GM18858 (cell line): ENCODE results near the gene PDLIM5.

Experiments
- ATAC-seq: cut with Tn5 transposase; IDR thresholded peaks from one replicate; pipeline ENCODE4 v1.9.1; 2021; ENCODE audit not compliant: unreplicated experiment

PDLIM5 gene

DNA sequence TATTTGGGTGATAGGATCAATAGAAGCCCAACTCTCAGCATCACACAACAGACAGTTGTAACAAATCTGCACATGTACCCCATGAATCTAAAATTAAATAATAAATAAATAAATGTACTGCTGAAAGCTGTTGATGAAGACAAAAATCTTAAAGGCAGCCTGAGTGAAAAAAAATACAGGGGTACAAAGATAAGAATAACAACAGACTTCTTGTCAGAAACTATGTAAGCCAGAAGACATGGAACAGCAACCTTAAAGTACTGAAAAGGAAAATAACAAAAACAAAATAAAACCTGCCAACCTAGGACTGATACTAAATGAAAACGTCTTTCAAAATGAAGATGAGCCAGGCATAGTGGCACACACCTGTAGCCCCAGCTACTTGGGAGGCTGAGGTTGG is 25.0 kb upstream of the PDLIM5 start:
- ATAC-seq = no peak

DNA sequence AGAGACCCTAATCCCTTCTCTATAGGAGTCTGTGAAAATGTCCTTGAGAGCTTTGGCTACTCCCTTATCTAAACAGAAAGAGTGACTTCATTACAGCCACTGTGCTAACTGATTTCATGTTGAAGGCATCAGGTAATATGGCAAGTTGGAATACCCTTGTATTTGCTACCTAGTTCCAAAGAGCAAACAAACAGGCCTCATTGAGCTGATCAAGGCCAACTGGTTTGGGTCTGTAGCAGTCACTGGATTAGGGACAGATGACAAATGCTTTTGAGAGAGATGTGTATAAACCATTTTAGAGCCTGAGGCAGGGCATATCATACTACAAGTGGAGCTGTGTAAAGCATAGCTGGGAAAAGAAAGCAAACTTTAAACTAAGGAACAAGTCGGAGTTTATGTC is 22.9 kb upstream of the PDLIM5 start:
- no peak for ATAC-seq

DNA sequence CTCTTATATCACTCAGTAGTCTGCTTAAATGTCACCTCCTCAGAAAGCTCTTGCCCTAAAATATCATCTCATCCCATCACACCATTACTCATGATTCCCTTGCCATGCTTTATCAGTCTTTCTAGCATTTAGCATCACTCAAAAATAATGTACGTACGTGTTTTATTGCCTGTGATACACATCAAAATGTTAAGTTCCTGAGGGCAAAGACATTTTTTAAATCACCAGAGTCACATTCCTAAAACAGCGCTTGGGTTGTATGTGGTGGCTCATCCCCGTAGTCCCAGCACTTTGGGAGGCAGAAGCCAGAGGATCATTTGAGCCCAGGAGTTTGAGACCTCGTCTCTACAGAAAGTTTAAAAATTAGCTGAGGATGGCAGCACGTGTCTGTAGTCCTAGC is 21.3 kb upstream of the PDLIM5 start:
- ATAC-seq = no peak

DNA sequence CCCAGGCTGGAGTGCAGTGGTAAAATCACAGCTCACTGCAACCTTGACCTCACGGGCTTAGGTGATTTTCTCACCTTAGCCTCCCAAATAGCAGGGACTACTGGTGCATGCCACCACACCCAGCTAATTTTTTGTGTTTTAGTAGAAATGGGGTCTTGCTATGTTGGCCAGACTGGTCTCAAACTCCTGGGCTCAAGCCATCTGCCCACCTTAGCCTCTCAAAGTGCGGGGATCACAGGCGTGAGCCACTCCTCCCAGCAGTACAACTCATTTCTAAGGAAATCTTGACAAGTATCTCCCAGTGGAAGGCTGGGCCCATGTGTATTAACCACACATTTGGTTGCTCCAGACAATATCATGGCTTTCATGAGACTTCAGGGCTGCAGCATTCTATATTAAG is 20.4 kb upstream of the PDLIM5 start:
- ATAC-seq = no peak

DNA sequence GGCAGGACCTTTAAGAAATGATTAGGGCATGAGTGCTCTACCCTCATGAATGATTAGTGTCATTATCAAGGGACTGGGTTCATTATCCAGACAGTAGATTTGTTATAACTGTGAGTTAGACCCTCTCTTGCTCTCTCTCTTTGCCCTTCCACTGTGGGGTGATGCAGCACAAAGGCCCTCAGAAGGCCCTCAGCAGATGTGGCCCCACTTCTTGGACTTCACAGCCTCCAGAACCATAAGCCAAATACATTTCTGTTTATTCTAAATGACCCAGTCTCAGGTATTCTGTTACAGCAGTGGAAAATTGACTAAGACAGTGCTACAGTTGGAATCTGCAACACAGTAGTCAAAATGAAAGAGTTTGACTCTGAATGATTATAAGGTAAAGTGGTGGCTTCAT is 17.2 kb upstream of the PDLIM5 start:
- ATAC-seq = no peak

DNA sequence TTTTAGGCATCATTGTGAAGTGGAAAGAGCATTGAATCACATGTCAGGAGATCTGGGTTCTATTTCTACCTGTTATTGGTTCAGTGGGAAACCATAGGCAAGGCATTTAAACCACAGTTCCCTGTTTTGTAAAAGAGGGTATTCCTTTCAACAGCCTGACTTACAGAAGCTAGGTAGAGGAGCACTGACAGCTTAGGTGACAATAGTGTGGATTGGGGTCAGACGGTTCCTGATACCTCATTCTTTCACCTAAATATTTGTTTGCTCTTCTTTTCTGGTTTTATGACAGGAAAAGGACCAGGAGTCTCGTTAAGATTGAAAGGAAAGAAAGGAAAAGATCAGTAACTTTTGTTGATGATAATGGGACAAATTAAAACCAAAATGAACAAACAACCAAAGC is 15.9 kb upstream of the PDLIM5 start:
- no peak for ATAC-seq

DNA sequence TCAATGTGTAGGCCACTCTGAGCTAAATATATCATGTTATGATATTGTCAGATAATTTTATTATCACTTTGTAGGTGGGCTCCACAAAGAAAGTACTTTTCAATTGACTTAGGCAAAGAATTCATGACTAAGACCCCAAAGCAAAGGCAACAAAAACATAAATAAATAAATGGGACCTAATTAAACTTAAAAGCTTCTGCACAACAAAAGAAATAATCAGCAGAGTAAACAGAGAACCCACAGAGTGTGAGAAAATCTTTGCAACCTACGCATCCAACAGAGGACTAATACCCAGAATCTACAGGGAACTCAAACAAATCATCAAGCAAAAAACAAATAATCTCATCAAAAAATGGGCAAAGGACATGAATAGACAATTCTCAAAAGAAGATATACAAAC is 15.2 kb upstream of the PDLIM5 start:
- ATAC-seq = no peak

DNA sequence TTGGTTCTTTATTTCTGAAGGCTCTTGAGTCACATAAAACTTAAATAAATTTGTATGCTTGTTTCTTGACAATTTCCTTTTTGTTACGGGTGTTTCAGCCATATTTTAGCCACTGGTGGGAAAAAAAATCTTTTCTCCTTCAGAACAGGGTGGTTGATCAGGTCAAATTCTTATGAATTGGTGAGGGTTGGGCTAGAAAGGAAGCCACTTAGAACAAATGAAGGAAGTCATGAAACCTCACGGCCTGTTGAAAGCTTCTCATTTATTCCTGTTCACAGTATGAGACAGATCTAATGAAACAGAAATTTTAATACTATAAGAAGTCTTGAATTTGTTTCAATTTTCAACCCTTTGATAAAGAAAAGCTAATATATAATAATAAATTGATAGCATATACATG is 12.1 kb upstream of the PDLIM5 start:
- ATAC-seq = no peak

DNA sequence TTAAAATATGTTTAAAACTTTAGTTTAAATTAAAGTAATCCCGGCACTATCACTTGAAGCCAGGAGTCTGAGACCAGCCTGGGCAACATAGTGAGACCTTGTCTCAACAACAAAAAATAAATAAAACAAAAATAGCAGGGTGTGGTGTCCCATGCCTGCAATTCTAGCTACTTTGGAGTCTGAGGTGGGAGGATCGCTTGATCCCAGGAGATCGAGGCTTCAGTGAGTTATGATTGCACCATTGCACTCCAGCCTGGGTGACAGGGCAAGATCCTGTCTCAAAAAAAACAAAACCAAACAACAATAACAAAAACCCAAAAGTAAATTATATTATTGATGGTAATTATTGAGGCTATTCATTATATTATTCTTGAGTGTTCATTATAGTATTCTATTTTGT is 9.9 kb upstream of the PDLIM5 start:
- no peak for ATAC-seq

DNA sequence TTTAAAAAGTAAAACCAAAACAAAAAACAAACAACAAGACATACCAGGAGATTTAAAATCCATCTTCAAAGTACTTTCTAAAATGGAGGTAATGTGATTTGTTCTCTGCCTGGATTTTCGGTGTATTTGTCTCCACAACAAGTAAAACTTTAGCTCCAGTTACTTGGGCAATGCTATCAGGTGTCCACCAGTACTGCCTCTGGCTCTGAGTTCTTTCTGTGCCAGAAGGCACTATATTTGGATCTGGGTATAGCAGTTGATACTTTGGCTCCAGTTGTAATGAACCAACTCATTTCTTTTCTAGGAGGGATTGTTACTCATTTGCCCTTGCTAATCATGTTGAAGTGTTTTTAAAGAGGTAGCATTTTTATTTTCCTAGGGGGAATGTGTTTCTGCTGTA is 9.5 kb upstream of the PDLIM5 start:
- no peak for ATAC-seq

DNA sequence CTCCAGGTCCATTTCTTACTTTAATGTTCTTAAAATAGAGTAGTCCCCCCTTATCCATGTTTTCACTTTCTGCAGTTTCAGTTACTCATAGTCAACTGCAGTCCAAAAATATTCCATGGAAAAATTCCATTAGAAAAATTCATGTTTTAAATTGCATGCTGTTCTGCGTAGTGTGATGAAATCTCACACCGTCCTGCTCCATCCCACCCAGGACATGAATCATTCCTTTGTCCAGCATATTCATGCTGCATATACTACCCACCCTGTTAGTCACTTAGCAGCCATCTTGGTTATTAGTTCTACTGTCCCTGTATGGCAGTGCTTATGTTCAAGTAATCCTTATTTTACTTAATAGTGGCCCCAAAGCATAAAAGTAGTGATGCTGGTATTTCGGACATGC is 5.4 kb upstream of the PDLIM5 start:
- ATAC-seq = no peak

DNA sequence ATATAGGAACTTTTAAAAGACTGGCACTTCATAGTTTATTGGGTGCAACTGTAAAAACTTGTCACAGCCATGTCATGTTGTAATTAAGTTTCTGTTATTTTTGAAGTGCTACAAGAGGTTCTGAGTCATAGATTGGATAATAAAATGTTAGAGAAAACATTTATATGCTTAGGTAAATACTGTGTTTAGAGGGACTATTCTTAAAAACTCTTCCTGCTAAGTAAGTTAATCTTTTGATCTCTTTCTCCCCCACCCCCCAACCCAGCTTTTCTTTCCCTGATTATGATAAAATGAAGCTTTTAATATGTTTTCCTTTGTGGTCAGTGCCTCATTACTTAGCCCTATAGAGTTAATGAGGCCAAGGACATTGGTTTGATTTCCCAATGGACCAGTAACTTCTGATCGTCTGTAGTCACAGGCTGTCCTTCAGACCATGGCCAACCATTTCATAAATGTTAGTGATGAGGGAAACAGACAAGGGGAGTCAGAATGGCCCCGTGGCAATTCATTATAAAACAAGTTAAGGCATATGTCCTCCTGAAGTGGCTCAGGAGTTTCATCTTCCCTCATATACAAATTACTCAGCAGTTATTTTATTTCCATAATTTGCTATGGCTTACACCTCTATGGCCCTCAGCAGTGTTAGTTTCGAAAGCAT is 3.9 kb upstream of the PDLIM5 start:
- ATAC-seq = no peak

DNA sequence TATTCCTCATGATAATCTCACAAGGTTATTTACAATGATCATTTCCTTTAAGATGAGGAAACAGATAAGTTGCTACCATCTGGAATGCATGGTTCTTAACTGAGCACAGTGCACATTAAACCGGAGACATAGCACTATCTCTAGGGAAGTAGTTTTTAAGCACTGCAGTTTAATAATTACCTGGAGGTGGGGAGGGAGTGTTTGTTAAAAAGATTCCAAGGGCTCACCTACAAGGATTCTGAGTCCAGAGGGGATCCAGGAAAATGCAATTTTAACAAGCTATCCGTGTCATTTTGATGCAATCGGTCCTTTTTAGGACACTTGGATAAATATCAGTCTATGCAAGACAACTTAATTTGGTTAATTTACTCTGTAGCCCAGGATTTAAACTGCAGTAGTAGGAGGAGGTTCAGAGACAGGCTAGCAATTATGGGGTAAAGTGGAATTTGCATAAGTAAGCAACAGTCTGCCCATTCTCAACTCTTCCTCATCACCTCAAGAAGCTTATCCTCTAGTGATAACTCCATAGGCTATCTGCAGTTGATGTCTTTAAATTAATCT is 2.8 kb upstream of the PDLIM5 start:
- no peak for ATAC-seq

DNA sequence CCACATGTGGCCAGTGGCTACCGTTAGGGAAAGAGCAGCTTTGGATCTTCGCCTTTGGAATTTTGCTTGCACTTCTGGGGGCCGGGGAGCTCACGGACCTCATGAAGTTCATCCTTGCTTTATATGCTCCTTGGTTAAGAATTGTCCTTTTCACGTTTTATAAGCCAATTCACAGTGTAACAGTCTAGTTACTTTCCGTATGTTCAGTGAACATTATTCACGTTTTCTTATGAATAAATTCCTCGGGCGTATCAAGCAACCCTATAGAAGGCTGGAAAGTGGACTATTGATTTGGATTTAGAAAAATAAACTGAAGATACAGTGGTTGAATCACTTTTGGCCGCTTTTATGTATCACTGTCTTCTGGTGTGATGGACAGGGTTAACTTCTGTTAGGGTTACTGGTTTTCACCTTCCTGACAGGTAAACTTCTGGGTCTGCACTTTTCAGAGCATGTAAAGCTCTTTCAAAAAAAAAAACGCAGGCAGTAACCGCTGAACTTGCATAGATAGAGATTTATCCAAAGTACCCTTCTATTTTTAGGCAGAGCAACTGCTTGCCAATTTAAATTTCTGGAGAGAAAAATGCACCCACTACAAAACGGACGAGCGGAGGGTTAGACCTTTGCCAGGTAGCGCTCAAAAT is 569 bp upstream of the PDLIM5 start:
- no peak for ATAC-seq

DNA sequence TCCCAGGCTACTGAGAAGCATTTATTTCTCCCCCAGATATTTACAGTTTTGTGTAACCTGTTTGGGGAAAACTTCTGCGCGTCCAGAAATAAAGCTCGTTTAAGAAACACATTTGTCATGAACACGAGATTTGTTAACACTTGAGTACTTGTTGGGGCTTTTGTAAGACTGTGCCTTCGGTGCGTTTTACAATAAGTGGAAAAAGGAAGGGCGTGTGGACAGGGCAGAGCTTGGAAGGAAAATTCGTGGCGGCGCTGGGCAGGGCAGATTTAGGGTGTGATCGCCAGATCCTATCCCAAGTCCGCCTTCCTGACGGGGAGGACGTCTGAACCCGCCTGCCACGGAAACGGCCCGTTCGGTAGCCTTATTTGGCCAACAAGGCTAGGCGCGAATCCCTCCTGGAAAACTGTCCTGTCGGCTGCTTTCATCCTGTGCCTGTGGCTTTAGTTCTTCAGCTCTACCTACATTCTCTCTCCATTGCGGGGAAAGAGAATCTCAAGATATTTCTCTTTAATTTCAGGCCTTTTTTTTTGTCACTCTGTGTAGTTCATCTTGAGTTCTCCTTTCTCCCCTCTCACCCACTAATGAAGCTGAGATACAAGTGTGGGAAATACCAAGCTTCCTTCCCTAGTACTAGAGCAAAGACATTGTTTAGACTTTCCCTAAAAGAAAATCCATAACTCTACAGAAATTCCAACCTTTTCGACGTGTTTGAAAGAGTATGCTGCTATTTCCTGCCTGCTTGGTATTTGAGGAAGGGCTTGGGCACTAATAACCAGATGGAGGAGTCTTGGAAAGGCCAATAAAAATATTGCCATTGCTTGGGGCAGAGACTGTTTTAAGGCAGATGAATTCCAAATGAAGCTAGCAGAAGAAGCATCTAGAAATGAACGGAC is 982 bp downstream of the PDLIM5 start:
- ATAC-seq = no peak

DNA sequence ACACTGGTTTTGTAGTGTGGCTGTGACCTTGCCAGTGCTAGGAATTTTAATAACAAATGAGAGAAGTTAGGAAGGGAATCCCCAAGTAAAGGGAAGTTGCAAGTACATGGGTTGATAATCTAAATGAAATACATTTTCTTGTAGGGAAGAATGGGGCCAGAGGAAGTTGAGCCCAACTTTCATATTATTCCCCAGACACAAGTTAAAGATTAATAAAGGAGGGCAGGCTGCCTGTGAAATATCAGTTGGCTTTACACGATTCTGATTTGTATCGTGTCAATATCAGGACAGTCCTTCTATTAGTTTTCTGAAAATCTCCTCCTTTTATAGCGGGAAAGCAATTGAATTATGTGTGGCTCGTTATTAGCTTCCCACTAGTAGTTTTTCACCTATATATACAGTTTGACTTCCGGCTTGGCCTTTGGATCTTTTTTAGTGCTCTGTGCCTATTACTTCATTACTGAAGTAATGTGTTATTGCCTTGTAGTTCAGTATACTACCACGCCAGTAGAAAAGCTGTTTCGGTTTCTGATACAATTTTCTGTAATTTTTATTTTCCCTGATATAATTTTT is 1.7 kb downstream of the PDLIM5 start:
- ATAC-seq = no peak

DNA sequence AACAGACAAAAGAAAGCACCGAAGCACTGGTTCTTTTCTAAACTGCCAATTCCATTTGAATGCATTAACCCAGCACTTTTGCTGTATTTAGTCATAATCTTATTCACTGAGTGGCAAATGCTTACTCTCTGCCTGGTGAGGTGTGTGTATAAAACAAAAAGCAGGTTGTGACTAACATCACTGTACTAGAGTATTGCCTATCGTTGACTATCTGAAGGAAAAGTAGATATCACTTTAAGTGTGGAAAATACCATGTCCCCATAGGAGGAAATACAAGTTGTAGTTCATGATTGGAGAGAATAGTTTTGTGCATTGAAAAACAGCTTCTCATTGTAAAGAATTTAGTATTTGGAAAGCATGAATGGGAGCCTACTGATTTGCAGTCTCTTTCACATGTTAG is 2.7 kb downstream of the PDLIM5 start:
- no peak for ATAC-seq

DNA sequence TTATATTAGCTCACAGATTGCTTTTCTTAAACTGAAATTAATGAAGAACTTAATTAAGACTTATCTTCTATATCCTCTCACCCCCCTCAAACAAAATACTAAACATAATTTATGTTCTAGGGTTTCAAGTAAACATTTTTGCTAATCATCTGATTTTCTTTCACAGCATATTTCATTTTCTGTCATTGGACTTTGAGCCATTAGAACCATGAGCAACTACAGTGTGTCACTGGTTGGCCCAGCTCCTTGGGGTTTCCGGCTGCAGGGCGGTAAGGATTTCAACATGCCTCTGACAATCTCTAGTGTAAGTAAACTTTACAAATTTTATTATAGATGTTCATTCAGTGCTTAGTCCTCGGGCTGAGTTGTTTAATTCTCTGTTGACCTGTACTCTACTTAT is 3.3 kb downstream of the PDLIM5 start:
- no peak for ATAC-seq

DNA sequence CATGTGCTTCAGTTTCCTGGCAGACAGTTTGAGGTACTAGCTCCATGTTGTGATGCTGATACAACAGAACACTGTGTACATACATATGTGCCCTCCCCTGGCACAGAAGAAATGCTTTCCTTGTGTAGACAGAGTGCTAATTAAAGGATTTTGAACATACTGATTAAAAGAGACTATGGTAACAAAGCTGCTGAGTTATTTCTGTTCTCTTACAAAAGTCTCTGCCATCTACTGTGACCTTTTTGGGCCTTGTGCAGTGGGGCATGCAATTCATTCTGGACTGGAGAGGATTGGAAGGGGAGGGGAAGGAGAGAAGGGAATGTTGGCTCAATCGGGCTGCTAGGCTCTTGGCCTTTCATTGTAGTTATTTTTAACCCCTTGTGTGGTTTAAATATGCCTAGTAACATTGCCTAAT is 6.0 kb downstream of the PDLIM5 start:
- no peak for ATAC-seq

DNA sequence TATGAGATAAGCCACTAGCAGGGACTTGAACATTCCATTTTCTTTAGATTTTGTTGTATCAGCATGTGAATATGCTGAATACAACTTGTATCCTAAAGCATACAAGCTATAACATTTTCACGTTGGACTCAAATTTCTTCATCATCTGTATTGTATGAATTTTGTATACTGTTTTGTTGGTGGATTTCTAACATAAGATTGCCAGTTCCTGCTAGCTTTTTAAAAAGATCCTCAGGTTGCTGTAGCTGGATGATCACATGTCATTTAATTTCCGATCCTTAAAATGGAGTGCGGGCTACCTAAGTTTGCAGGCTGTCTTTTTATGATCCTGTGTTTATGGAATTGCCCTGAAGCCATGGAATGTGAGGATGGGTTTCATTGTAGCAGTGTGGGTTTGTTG is 6.9 kb downstream of the PDLIM5 start:
- ATAC-seq = no peak

DNA sequence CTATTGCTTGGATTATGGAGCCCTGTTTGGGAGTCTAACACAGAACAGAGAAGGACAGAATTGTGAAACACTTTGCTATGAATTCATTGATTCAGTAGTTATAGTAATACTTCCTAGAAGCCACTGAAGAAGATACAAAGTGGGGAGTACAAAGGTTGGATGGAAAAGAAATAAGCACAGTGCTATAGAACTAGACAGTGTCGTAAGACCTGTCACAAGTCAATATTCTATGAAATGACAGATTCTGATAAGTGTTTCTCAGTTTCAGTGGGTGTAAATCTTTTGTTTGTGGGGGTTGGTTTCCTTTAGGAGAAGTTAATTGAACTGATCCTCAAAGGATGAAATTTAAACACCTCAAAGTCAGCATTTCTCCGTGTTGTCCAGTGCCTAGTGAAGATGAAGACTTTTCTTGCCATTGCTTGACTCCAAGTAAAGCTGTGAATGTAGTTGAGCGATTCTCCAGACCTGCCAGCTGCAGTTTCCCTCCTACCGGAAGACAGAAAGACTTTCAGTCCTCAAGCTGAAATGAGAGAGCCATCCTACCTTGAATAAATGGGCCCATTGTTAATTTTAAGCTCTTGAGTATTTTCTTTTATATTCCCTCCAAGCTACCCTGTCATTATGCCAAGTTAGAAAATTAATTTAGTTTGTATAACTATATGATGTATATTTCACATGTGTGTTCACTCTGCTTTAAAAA is 7.9 kb downstream of the PDLIM5 start:
- ATAC-seq = no peak
